ENCODE results near the gene LCA5L.

GRCh38 chr21:39366563-39366962, 79.0 kb downstream of the LCA5L start:
- TF ChIP-seq, protein P1, sequence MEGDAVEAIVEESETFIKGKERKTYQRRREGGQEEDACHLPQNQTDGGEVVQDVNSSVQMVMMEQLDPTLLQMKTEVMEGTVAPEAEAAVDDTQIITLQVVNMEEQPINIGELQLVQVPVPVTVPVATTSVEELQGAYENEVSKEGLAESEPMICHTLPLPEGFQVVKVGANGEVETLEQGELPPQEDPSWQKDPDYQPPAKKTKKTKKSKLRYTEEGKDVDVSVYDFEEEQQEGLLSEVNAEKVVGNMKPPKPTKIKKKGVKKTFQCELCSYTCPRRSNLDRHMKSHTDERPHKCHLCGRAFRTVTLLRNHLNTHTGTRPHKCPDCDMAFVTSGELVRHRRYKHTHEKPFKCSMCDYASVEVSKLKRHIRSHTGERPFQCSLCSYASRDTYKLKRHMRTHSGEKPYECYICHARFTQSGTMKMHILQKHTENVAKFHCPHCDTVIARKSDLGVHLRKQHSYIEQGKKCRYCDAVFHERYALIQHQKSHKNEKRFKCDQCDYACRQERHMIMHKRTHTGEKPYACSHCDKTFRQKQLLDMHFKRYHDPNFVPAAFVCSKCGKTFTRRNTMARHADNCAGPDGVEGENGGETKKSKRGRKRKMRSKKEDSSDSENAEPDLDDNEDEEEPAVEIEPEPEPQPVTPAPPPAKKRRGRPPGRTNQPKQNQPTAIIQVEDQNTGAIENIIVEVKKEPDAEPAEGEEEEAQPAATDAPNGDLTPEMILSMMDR (IDR thresholded peaks at IDR 0.05; ENCODE audit: poor library complexity) = no peak
- TF ChIP-seq EZH2 (IDR thresholded peaks at IDR 0.05; ENCODE audit: borderline replicate concordance) = no peak
- TF ChIP-seq EZH2phosphoT487 (IDR thresholded peaks at IDR 0.05; ENCODE audit: low read depth, severe bottlenecking, unreplicated experiment) = no peak

Data from hepatocyte (in vitro differentiated cells).